Caco-2 (cell line): ENCODE data around the gene RETREG1. TPM values are rescaled to one million over a fixed set of nuclear protein-coding genes. Genes with fewer than 3 reads are reported as not detected.

Experiments
- BruUV-seq: library from RNA; stranded (reverse); fragments of 400-500 nt; replicated peaks from 2 replicates; lab custom pipeline; 2021; lab: Mats Ljungman, UMichigan
- CTCF ChIA-PET: fragments of 300-600 bp; sonication (Branson Sonifier 250); formaldehyde crosslinking; loops from one replicate; lab custom pipeline; 2022; ENCODE audit warnings: antibody characterized with exemption; lab: Charles Lee
- POLR2A ChIA-PET: fragments of 300-600 bp; sonication (Branson Sonifier 250); formaldehyde crosslinking; loops from one replicate; lab custom pipeline; 2022; ENCODE audit warnings: antibody characterized with exemption; lab: Charles Lee
- DNase-seq, 2 experiments: peaks; one replicate each; pipeline versions ENCODE4 v3.0.0 to v3.0.0-alpha.2; 2020 to 2022
- H3K27me3 ChIP-seq: replicated peaks from 2 replicates; pipeline ENCODE4 v1.6.0; 2011; ENCODE audit warnings: low read length; ENCODE audit not compliant: control insufficient read depth, insufficient read depth
- H3K36me3 ChIP-seq: 2 replicates; pipeline ENCODE4 v1.5.1; 2011; ENCODE audit warnings: low read length; ENCODE audit not compliant: control insufficient read depth, insufficient read depth
- H3K4me1 ChIP-seq: fragments of 250-450 bp; sonication (Bioruptor Pico); 2 replicates; pipeline ENCODE4 v1.5.1; 2020; ENCODE audit warnings: mild to moderate bottlenecking
- H3K4me3 ChIP-seq: 2 replicates; pipeline ENCODE4 v1.5.1; 2011; ENCODE audit warnings: low read depth, mild to moderate bottlenecking, control low read depth, low read length
- H3K9me3 ChIP-seq: fragments of 250-450 bp; sonication (Bioruptor Pico); 2 replicates; pipeline ENCODE4 v1.5.1; 2020; ENCODE audit warnings: mild to moderate bottlenecking, moderate library complexity
- H3K27ac Mint-ChIP-seq: one replicate; pipeline ENCODE4 v1.8.0; 2022; ENCODE audit warnings: mixed read lengths; ENCODE audit not compliant: unreplicated experiment
- H3K27me3 Mint-ChIP-seq: one replicate; pipeline ENCODE4 v1.8.0; 2022; ENCODE audit warnings: mixed read lengths; ENCODE audit not compliant: insufficient read depth, unreplicated experiment
- H3K36me3 Mint-ChIP-seq: one replicate; pipeline ENCODE4 v1.8.0; 2022; ENCODE audit warnings: mild to moderate bottlenecking, mixed read lengths; ENCODE audit not compliant: insufficient read depth, unreplicated experiment
- H3K4me1 Mint-ChIP-seq: one replicate; pipeline ENCODE4 v1.8.0; 2022; ENCODE audit warnings: low read depth, mixed read lengths; ENCODE audit not compliant: unreplicated experiment
- H3K4me3 Mint-ChIP-seq: one replicate; pipeline ENCODE4 v1.8.0; 2022; ENCODE audit warnings: mild to moderate bottlenecking, moderate library complexity, mixed read lengths; ENCODE audit not compliant: unreplicated experiment
- H3K9me3 Mint-ChIP-seq: one replicate; pipeline ENCODE4 v1.8.0; 2022; ENCODE audit warnings: mixed read lengths; ENCODE audit not compliant: unreplicated experiment
- CTCF ChIP-seq, 2 experiments: fragments of 200-600 bp in 1 of 2; IDR thresholded peaks; 1 replicate in 1 of 2; 2 replicates in 1 of 2; pipeline versions ENCODE4 v1.5.1 to v1.8.0; 2011 to 2022; ENCODE audit warnings: antibody characterized with exemption in 1 of 2, control low read depth in 1 of 2, inconsistent platforms in 1 of 2, low read depth in 1 of 2, low read length in 1 of 2, mild to moderate bottlenecking in 1 of 2, moderate library complexity in 1 of 2; ENCODE audit not compliant: insufficient read depth in 1 of 2, severe bottlenecking in 1 of 2, unreplicated experiment in 1 of 2
- intact Hi-C: fragments of 100-400 bp; cut with micrococcal nuclease; formaldehyde crosslinking; loops from one replicate; pipeline ENCODE4 v1.10.0; 2022; ENCODE audit not compliant: unreplicated experiment
- total RNA-seq: library from RNA; stranded (reverse); gene quantifications from 2 replicates; pipeline ENCODE4 v1.2.3, GENCODE V29; 2022

RETREG1 gene
- total RNA-seq, 1 experiment from 2014 or later = 15.1 TPM

- BruUV-seq = no TSS peak
- CTCF ChIA-PET = no interaction called here
These were observed 92.5 kb downstream of the RETREG1 start for GRCh38 chr5:16524286-16524685.

GRCh38 chr5:16521521-16522483 lies 95.0 kb downstream of the RETREG1 start:
- 0 out of 2 replicates have a peak overlapping the region, but pooled peaks have one; percentile 6 for H3K4me3 ChIP-seq
- BruUV-seq = TSS peak; percentile 85
- peak overlapping the region; percentile 92 for H3K27ac Mint-ChIP-seq
- POLR2A ChIA-PET = interaction anchor here (0.5 to 2.9 kb wide), 12 partner anchors 12 to 1545 kb away, joined by 3 to 18 read pairs (median 3); no protein-coding TSS in a partner anchor
- no peaks in the 10 kb centered on the region for H3K36me3 ChIP-seq
- H3K9me3 Mint-ChIP-seq = no peaks in the 10 kb centered on the region
- H3K27me3 ChIP-seq = no peaks in the 10 kb centered on the region
- peak; percentile 82 to 84 for DNase-seq
- CTCF ChIA-PET = interaction anchor here (0.9 to 1.9 kb wide), 9 partner anchors 23 to 695 kb away, joined by 3 to 15 read pairs (median 5); no protein-coding TSS in a partner anchor
- H3K4me1 ChIP-seq = peaks cover 42% of the 10 kb centered on the region
- no peaks in the 10 kb centered on the region for H3K36me3 Mint-ChIP-seq
- peak overlapping the region; percentile 59 for H3K4me3 Mint-ChIP-seq
- TF ChIP-seq CTCF (IDR thresholded peaks at IDR 0.05; ENCODE audit: insufficient read depth in 1 of 2, low read depth in 1 of 2, low read length in 1 of 2, severe bottlenecking in 1 of 2, unreplicated experiment in 1 of 2) = no peak
- no peaks in the 10 kb centered on the region for H3K9me3 ChIP-seq
- intact Hi-C loops = loop anchor here (1.0 kb wide), 9 partner anchors 13 to 783 kb away; no protein-coding TSS in a partner anchor
- H3K27me3 Mint-ChIP-seq = no peaks in the 10 kb centered on the region
- H3K4me1 Mint-ChIP-seq = peaks cover 45% of the 10 kb centered on the region

More at GRCh38 chr5:16524286-16524685, 92.5 kb downstream of the RETREG1 start:
- peaks cover 40% of the 10 kb centered on the region for H3K4me1 ChIP-seq
- intact Hi-C loops = no loop called here
- Mint-ChIP-seq H3K9me3 (no peaks in the 10 kb centered on the region), H3K4me1 (peaks cover 42% of the 10 kb centered on the region), H3K4me3 (no peak overlapping the region), H3K27ac (peak overlapping the region; percentile 92), H3K36me3 (peaks cover 8% of the 10 kb centered on the region), H3K27me3 (no peaks in the 10 kb centered on the region)
- no peak for DNase-seq
- no peaks in the 10 kb centered on the region for H3K9me3 ChIP-seq
- no peak for TF ChIP-seq CTCF (IDR thresholded peaks at IDR 0.05; ENCODE audit: insufficient read depth in 1 of 2, low read depth in 1 of 2, low read length in 1 of 2, severe bottlenecking in 1 of 2, unreplicated experiment in 1 of 2)
- H3K4me3 ChIP-seq = no peak overlapping the region
- POLR2A ChIA-PET = no interaction called here
- no peaks in the 10 kb centered on the region for H3K36me3 ChIP-seq
- no peaks in the 10 kb centered on the region for H3K27me3 ChIP-seq

- BruUV-seq = TSS peak; percentile 83
- TF ChIP-seq CTCF (IDR thresholded peaks at IDR 0.05; ENCODE audit: insufficient read depth in 1 of 2, low read depth in 1 of 2, low read length in 1 of 2, severe bottlenecking in 1 of 2, unreplicated experiment in 1 of 2) = no peak
- Mint-ChIP-seq H3K4me1 (peaks cover 45% of the 10 kb centered on the region), H3K27ac (peak overlapping the region; percentile 92), H3K27me3 (no peaks in the 10 kb centered on the region), H3K9me3 (no peaks in the 10 kb centered on the region), H3K36me3 (no peaks in the 10 kb centered on the region), H3K4me3 (peak overlapping the region; percentile 59)
- no peaks in the 10 kb centered on the region for H3K9me3 ChIP-seq
- DNase-seq = peak; percentile 41 to 47
- H3K36me3 ChIP-seq = no peaks in the 10 kb centered on the region
- H3K27me3 ChIP-seq = no peaks in the 10 kb centered on the region
- intact Hi-C loops = loop anchor here (1.0 kb wide), 8 partner anchors 12 to 648 kb away; no protein-coding TSS in a partner anchor
- CTCF ChIA-PET = interaction anchor here (1.0 to 1.9 kb wide), 6 partner anchors 24 to 696 kb away, joined by 4 to 15 read pairs (median 6); no protein-coding TSS in a partner anchor
- peak overlapping the region; percentile 13; the same call in 1 of the 2 replicates for H3K4me3 ChIP-seq
- POLR2A ChIA-PET = interaction anchor here (0.6 to 2.9 kb wide), 7 partner anchors 11 to 68 kb away, joined by 3 to 18 read pairs (median 3); no protein-coding TSS in a partner anchor
- peaks cover 42% of the 10 kb centered on the region for H3K4me1 ChIP-seq
These were observed 96.0 kb downstream of the RETREG1 start for GRCh38 chr5:16520841-16521240.
